ENCODE measurements around the gene BIN1.

Gene BIN1

GRCh38 chr2:127103243-127104165 is 3.5 kb downstream of the BIN1 start:
- no peak for DNase-seq (ENCODE audit: low read depth)

- DNase-seq (ENCODE audit: low read depth) = no peak
Observed at GRCh38 chr2:127102521-127103242, 4.3 kb downstream of the BIN1 start.

GRCh38 chr2:127101756-127102477 is 5.0 kb downstream of the BIN1 start:
- no peak for DNase-seq (ENCODE audit: low read depth)

- no peak for DNase-seq (ENCODE audit: low read depth)
Observed at GRCh38 chr2:127101048-127101611, 5.8 kb downstream of the BIN1 start.

GRCh38 chr2:127100251-127101047 is 6.5 kb downstream of the BIN1 start:
- DNase-seq (ENCODE audit: low read depth) = no peak

- DNase-seq (ENCODE audit: low read depth) = no peak
Observed at GRCh38 chr2:127098711-127099110, 8.2 kb downstream of the BIN1 start.

- no peak for DNase-seq (ENCODE audit: low read depth)
Observed at GRCh38 chr2:127097841-127098651, 8.9 kb downstream of the BIN1 start.

GRCh38 chr2:127097471-127097765 is 9.5 kb downstream of the BIN1 start:
- no peak for DNase-seq (ENCODE audit: low read depth)

- DNase-seq (ENCODE audit: low read depth) = no peak
Observed at GRCh38 chr2:127096718-127097470, 10.1 kb downstream of the BIN1 start.

GRCh38 chr2:127096280-127096679 is 10.7 kb downstream of the BIN1 start:
- DNase-seq (ENCODE audit: low read depth) = no peak

- no peak for DNase-seq (ENCODE audit: low read depth)
Observed at GRCh38 chr2:127095784-127096183, 11.2 kb downstream of the BIN1 start.

- no peak for DNase-seq (ENCODE audit: low read depth)
Observed at GRCh38 chr2:127095367-127095641, 11.7 kb downstream of the BIN1 start.

- DNase-seq (ENCODE audit: low read depth) = no peak
Observed at GRCh38 chr2:127094509-127095366, 12.2 kb downstream of the BIN1 start.

- no peak for DNase-seq (ENCODE audit: low read depth)
Observed at GRCh38 chr2:127093648-127094210, 13.2 kb downstream of the BIN1 start.

- DNase-seq (ENCODE audit: low read depth) = no peak
Observed at GRCh38 chr2:127092901-127093516, 13.9 kb downstream of the BIN1 start.

GRCh38 chr2:127092306-127092705 is 14.6 kb downstream of the BIN1 start:
- no peak for DNase-seq (ENCODE audit: low read depth)

GRCh38 chr2:127091886-127092285 is 15.1 kb downstream of the BIN1 start:
- DNase-seq (ENCODE audit: low read depth) = no peak

GRCh38 chr2:127091148-127091547 is 15.8 kb downstream of the BIN1 start:
- no peak for DNase-seq (ENCODE audit: low read depth)
